RPMI7951 (cell line): ENCODE data around the gene SLX4IP. TPM values are rescaled to one million over a fixed set of nuclear protein-coding genes. Genes with fewer than 3 reads are reported as not detected.

Experiments
- DNase-seq: peaks from one replicate; pipeline ENCODE4 v3.0.0-alpha.2; 2012; ENCODE audit warnings: low read depth
- total RNA-seq: library from RNA; depleted of rRNA; stranded (reverse); fragments of >200 nt; shearing (Covaris generic); gene quantifications from 2 replicates; pipeline ENCODE4 v1.2.3, GENCODE V29; 2014

SLX4IP gene
- total RNA-seq, 1 experiment from 2014 or later: 4.7 TPM

- DNase-seq: no peak
Observed at GRCh38 chr20:10663756-10664155, 228.7 kb downstream of the SLX4IP start.

GRCh38 chr20:10665027-10665561 lies 230.0 kb downstream of the SLX4IP start:
- DNase-seq: no peak

DNA sequence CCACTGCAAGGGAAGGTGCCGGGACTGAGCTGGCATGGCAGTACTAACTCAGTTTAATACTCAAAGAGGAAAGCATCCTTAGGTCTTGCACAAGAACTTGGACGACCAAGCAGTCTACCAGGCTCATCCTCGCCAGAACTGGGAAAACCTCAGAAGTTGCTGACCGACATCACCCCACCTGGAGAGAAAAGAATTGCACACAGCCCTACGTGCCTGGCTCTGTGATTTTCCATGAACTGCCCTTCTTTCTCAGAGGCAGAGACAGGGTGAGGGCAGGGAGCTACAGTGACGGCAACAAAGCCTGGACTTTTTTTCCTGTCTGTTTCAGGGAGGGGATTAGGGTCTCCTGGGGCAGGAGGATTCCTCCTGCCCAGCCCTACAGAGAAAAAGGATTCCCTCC lies 230.7 kb downstream of the SLX4IP start:
- no peak for DNase-seq

- no peak for DNase-seq
Observed at GRCh38 chr20:10666221-10667076, 231.3 kb downstream of the SLX4IP start.

- no peak for DNase-seq
Observed at GRCh38 chr20:10667077-10667401, 231.9 kb downstream of the SLX4IP start.

- no peak for DNase-seq
Observed at GRCh38 chr20:10667560-10668167, 232.6 kb downstream of the SLX4IP start.

DNA sequence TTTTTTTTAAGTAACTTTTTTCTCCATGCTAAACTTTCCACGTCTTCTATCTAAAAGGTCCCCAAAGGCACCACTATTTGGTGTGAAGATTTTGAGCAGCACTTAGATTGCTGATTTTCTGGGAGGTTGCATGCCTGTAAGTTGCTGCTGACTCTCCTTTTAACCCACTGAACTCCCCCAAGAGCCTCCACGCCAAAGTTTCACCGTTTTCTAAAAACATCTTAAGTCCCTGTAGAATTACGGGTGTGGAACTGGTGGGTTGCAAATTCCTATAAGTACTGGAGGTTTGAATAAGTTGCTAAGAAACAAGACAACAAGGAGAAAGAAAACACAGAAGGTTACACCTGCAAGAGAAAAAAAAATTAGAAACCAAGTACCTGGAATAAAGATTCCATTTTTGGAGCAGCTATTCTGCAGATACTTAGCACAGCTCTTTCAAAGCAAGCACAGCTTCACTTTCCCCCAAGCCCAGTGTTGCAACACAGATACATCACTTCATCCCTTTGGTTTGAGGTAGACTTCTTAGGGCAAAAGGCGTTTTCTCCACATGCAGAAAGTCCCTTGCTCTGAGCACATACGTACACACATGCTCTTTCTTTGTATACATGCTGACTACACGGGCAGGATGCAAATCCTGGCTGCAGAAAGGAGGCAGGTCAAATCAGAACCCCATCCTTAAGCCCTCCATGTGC lies 233.7 kb downstream of the SLX4IP start:
- no peak for DNase-seq

- no peak for DNase-seq
Observed at GRCh38 chr20:10669843-10670446, 234.8 kb downstream of the SLX4IP start.

DNA sequence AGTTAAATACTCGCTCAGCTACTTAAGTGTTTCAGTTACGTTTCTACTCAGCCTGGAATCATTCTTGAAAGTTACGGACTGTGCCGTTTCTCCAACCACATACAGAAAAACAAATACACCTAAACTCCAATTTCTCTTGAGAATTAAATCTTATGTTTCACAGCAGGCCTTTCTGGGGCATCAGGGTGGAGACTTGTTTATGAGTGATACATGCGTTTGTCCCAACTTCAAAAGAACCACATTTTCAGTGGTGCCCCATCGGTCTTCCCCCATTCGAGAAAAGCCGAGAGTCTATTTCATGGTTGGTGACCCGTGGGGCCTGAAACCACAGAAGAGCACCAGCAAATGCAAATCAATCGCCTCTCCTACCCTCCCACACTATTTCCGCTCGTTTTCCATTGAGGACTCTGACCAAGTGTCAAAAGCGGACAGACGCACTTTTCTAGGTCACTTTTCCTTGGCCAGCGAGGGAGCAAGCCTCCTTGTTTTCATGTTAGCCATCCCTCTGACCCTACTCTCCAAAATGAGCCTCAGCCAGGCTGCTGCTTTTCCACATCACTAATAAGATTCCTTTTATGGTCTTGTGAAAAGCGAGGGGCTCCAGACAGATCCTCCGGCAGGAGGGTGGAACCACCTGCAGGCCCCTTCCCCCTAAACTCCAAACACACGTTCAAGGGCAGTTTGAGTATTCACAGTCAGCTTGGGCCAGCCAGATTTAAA lies 235.6 kb downstream of the SLX4IP start:
- no peak for DNase-seq

- DNase-seq: peak; percentile 96
Observed at GRCh38 chr20:10671221-10671918, 236.3 kb downstream of the SLX4IP start.

- DNase-seq: peak; percentile 73
Observed at GRCh38 chr20:10671919-10672623, 237.0 kb downstream of the SLX4IP start.

GRCh38 chr20:10672624-10673127 lies 237.6 kb downstream of the SLX4IP start:
- peak; percentile 76 for DNase-seq

GRCh38 chr20:10673176-10673841 lies 238.2 kb downstream of the SLX4IP start:
- peak; percentile 47 for DNase-seq

- DNase-seq: peak; percentile 90
Observed at GRCh38 chr20:10673842-10674683, 239.0 kb downstream of the SLX4IP start, which contains the start of gene JAG1. Gene JAG1 (minus strand): TSS chr20:10673999. CDS start chr20:10673530, 469 bp downstream.

GRCh38 chr20:10674684-10675449 lies 239.8 kb downstream of the SLX4IP start:
- peak; percentile 68 for DNase-seq

GRCh38 chr20:10675450-10675848 lies 240.3 kb downstream of the SLX4IP start:
- no peak for DNase-seq

DNA sequence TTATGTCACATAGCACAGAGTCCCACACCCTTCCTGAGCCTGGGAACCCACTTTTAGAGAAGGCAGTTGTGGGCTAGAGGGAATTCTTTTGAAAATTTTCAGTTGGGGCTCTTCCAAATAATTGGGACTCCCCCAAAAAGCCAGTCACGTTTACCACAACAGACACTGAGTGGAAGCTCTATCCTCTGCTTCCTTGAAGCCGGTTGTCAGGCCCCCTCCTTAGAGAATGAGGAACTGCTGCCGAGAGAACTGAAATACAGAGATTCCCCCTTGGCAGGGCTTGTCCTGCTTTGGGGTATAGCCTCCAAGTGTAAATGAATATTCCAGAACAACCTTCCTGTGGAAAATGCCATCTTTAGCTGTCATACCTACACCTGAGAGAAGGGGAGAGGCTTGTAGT lies 241.4 kb downstream of the SLX4IP start:
- no peak for DNase-seq
